IMR-90 (cell line): ENCODE results near the gene ACAD11. TPM values are rescaled to one million over a fixed set of nuclear protein-coding genes. Genes with fewer than 3 reads are reported as not detected.

ENCODE experiments used
- ATAC-seq: fragments of 200-7000 bp; cut with Tn5 transposase; 2 replicates; pipeline ENCODE4 v1.9.1; 2020; ENCODE audit warnings: low read depth, mild to moderate bottlenecking, moderate library complexity
- BruUV-seq: library from RNA; stranded (reverse); fragments of 400-500 nt; replicated peaks from 2 replicates; lab custom pipeline; 2021; lab: Mats Ljungman, UMichigan
- CTCF ChIA-PET: fragments of 300-600 bp; formaldehyde crosslinking; extraction: SDS; loops from one replicate; lab custom pipeline; 2021; ENCODE audit warnings: antibody characterized with exemption; lab: Yijun Ruan, JAX
- POLR2A ChIA-PET: fragments of 300-600 bp; sonication (Branson Sonifier 250); formaldehyde crosslinking; loops from one replicate; lab custom pipeline; 2022; ENCODE audit warnings: antibody characterized with exemption; ENCODE audit not compliant: unreplicated experiment; lab: Charles Lee
- DNase-seq: peaks from one replicate; pipeline ENCODE4 v3.0.0; 2013
- H2AFZ ChIP-seq: replicated peaks from 2 replicates; pipeline ENCODE3; 2013; ENCODE audit warnings: low read length, mild to moderate bottlenecking; ENCODE audit not compliant: poor library complexity
- H2AK5ac ChIP-seq: 2 replicates; pipeline ENCODE4 v1.6.1; 2013; ENCODE audit warnings: low read depth, low read length, inconsistent platforms
- H2AK9ac ChIP-seq: replicated peaks from 2 replicates; pipeline ENCODE3; 2013; ENCODE audit warnings: mild to moderate bottlenecking, low read depth, low read length, moderate library complexity; ENCODE audit not compliant: poor library complexity
- H2BK120ac ChIP-seq: 2 replicates; pipeline ENCODE4 v1.6.1; 2013; ENCODE audit warnings: low read depth, low read length, inconsistent platforms
- H2BK15ac ChIP-seq: 3 replicates; pipeline ENCODE4 v1.6.1; 2013; ENCODE audit warnings: low read depth, low read length, inconsistent platforms
- H2BK20ac ChIP-seq: 2 replicates; pipeline ENCODE4 v1.6.1; 2013; ENCODE audit warnings: low read depth, mild to moderate bottlenecking, inconsistent platforms, low read length, moderate library complexity
- H2BK5ac ChIP-seq: 2 replicates; pipeline ENCODE4 v1.6.1; 2013; ENCODE audit warnings: mild to moderate bottlenecking, low read depth, low read length, inconsistent platforms; ENCODE audit not compliant: poor library complexity, severe bottlenecking
- H3K14ac ChIP-seq: replicated peaks from 2 replicates; pipeline ENCODE4 v1.6.1; 2013; ENCODE audit warnings: low read depth, low read length, inconsistent platforms
- H3K18ac ChIP-seq: 2 replicates; pipeline ENCODE4 v1.6.1; 2013; ENCODE audit warnings: low read depth, low read length, control low read depth
- H3K23ac ChIP-seq: 2 replicates; pipeline ENCODE4 v1.6.1; 2013; ENCODE audit warnings: low read depth, low read length, inconsistent platforms
- H3K27ac ChIP-seq: 2 replicates; pipeline ENCODE4 v1.5.1; 2013; ENCODE audit warnings: mild to moderate bottlenecking, control low read depth, low read length; ENCODE audit not compliant: insufficient read depth
- H3K27me3 ChIP-seq: 2 replicates; pipeline ENCODE4 v1.6.1; 2013; ENCODE audit warnings: low read length; ENCODE audit not compliant: control insufficient read depth, insufficient read depth
- H3K36me3 ChIP-seq: 2 replicates; pipeline ENCODE4 v1.6.1; 2013; ENCODE audit warnings: low read length, mixed read lengths; ENCODE audit not compliant: control insufficient read depth, insufficient read depth
- H3K4ac ChIP-seq: 2 replicates; pipeline ENCODE4 v1.6.1; 2013; ENCODE audit warnings: low read depth, low read length, inconsistent platforms
- H3K4me1 ChIP-seq: 2 replicates; pipeline ENCODE4 v1.6.1; 2013; ENCODE audit warnings: low read length, mixed read lengths; ENCODE audit not compliant: control insufficient read depth, insufficient read depth
- H3K4me2 ChIP-seq: 2 replicates; pipeline ENCODE4 v1.6.1; 2013; ENCODE audit warnings: low read depth, mild to moderate bottlenecking, control low read depth, low read length, moderate library complexity
- H3K4me3 ChIP-seq: 2 replicates; pipeline ENCODE4 v1.5.1; 2013; ENCODE audit warnings: low read depth, mild to moderate bottlenecking, control low read depth, low read length, moderate library complexity; ENCODE audit not compliant: insufficient read depth
- H3K56ac ChIP-seq: 2 replicates; pipeline ENCODE4 v1.6.1; 2013; ENCODE audit warnings: low read length, inconsistent platforms; ENCODE audit not compliant: insufficient read depth; ENCODE audit errors: extremely low read depth
- H3K79me1 ChIP-seq, 2 experiments: 2 replicates each; pipeline ENCODE4 v1.6.1; 2013; ENCODE audit warnings: low read length in 2 of 2, inconsistent platforms in 1 of 2, low read depth in 1 of 2
- H3K9ac ChIP-seq: 2 replicates; pipeline ENCODE4 v1.6.1; 2013; ENCODE audit warnings: low read depth, low read length, control low read depth
- H3K9me1 ChIP-seq: 2 replicates; pipeline ENCODE4 v1.6.1; 2013; ENCODE audit warnings: low read length, inconsistent platforms; ENCODE audit not compliant: insufficient read depth
- H3K9me3 ChIP-seq: 2 replicates; pipeline ENCODE4 v1.6.1; 2013; ENCODE audit warnings: low read length; ENCODE audit not compliant: control insufficient read depth, insufficient read depth
- H4K20me1 ChIP-seq: 2 replicates; pipeline ENCODE4 v1.6.1; 2013; ENCODE audit warnings: low read length, inconsistent platforms; ENCODE audit not compliant: insufficient read depth
- H4K5ac ChIP-seq: 2 replicates; pipeline ENCODE4 v1.6.1; 2013; ENCODE audit warnings: mild to moderate bottlenecking, low read depth, low read length, control low read depth
- H4K8ac ChIP-seq, 2 experiments: 2 replicates each; pipeline ENCODE4 v1.6.1; 2013; ENCODE audit warnings: low read depth in 2 of 2, low read length in 2 of 2, control low read depth in 1 of 2, inconsistent platforms in 1 of 2
- H4K91ac ChIP-seq: 2 replicates; pipeline ENCODE4 v1.6.1; 2013; ENCODE audit warnings: low read depth, low read length, inconsistent platforms; ENCODE audit not compliant: insufficient read depth
- CEBPB ChIP-seq: IDR thresholded peaks from 2 replicates; pipeline ENCODE4 v1.6.1; 2012; ENCODE audit warnings: low read depth, low read length, improper control_type of control experiment
- CHD1 ChIP-seq: IDR thresholded peaks from 2 replicates; pipeline ENCODE4 v1.6.1; 2012; ENCODE audit warnings: low read depth, low read length, improper control_type of control experiment
- WGBS, 2 experiments: methylation state at CpG; one replicate each; pipeline versions ENCODE4 v1.1.5 to v1.1.7; 2013; ENCODE audit warnings: missing lambda C conversion rate in 2 of 2; ENCODE audit not compliant: insufficient read length in 1 of 2; ENCODE audit errors: extremely low coverage in 2 of 2; 5-methylcytosine and 5-hydroxymethylcytosine counted together
- dilution Hi-C: fragments of 300-500 bp; cut with HindIII; formaldehyde crosslinking; loops from one replicate; pipeline ENCODE4 v1.14.3; 2018; ENCODE audit warnings: low sequenced_read_pairs; ENCODE audit not compliant: unreplicated experiment
- in situ Hi-C: fragments of 300-500 bp; cut with MboI; formaldehyde crosslinking; loops from 3 replicates; pipeline ENCODE4 v1.14.3; 2019; ENCODE audit warnings: low sequenced_read_pairs, inconsistent platforms, mixed read lengths
- intact Hi-C: fragments of 100-400 bp; cut with micrococcal nuclease; formaldehyde crosslinking; loops from 2 replicates; pipeline ENCODE4 v1.10.0; 2022
- polyA plus RNA-seq, 3 experiments: library from polyadenylated mRNA; depleted of rRNA; stranded (reverse); fragments of >200 nt; gene quantifications; 2 replicates each; pipeline ENCODE4 v1.2.3, GENCODE V29; 2012; ENCODE audit warnings: low replicate concordance in 1 of 3
- total RNA-seq: library from RNA; depleted of rRNA; stranded (reverse); fragments of >200 nt; gene quantifications from 2 replicates; pipeline ENCODE4 v1.2.3, GENCODE V29; 2012

The ACAD11 gene
- total and polyA plus RNA-seq, 2 of the 4 experiments (the other 2 are of a cell fraction): 16.0 to 18.8 TPM

DNA sequence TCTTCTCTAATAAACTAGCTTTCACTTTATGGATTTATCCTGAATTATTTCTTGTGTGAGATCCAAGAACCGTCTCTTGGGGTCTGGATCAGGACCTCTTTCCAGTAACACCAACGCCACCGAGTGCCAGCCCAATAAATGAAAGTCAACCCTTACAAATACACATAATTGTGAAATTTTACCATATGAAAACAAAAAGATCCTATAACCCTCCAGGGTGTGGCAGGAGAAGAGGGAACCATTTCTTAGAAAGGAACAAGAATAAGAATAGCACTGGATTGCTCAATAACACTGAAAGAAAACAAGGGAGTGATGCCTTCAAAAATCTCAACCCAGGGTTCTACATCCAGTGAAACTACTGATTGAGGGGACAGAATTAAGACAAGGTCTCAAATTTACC is 114.1 kb downstream of the ACAD11 start:
- no CpG with 5 or more reads among the region's 3 CpGs for WGBS, 2 experiments
- no peaks in the 10 kb centered on the region for H4K20me1 ChIP-seq
- no peaks in the 10 kb centered on the region for H3K9me3 ChIP-seq
- ATAC-seq: no peak
- no peak overlapping the region for H2BK5ac ChIP-seq
- no TSS peak for BruUV-seq
- H3K23ac ChIP-seq: no peak overlapping the region; the same call in 1 of the 2 replicates
- H3K36me3 ChIP-seq: peaks cover 4% of the 10 kb centered on the region
- intact Hi-C loops (no loop called here), dilution Hi-C loops (loop anchor here (25.0 kb wide), 1 partner anchor 92 kb away; no protein-coding TSS in a partner anchor), in situ Hi-C loops (no loop called here)
- H4K5ac ChIP-seq: no peak overlapping the region
- no peak overlapping the region for H3K4me2 ChIP-seq
- H2BK120ac ChIP-seq: peak overlapping the region; percentile 11; the same call in 1 of the 2 replicates
- H3K4me3 ChIP-seq: no peak overlapping the region
- no peak overlapping the region for H2AFZ ChIP-seq
- peaks cover 22% of the 10 kb centered on the region for H3K9me1 ChIP-seq
- no peak overlapping the region for H3K18ac ChIP-seq
- peaks cover 13 to 23% of the 10 kb centered on the region in 2 experiments; a peak in 3 of 4 replicates for H3K79me1 ChIP-seq
- no peak overlapping the region for H2AK9ac ChIP-seq
- 0 out of 4 replicates have a peak overlapping the region, but pooled peaks of 1 of the 2 experiments have one; percentile 8 for H4K8ac ChIP-seq
- 0 out of 2 replicates have a peak overlapping the region, but pooled peaks have one; percentile 37 for H2AK5ac ChIP-seq
- no peak for DNase-seq
- H3K4me1 ChIP-seq: peaks cover 27% of the 10 kb centered on the region
- POLR2A ChIA-PET: no interaction called here
- CTCF ChIA-PET: interaction anchor here (0.7 to 1.2 kb wide), 2 partner anchors 8 to 1847 kb away, joined by 3 to 4 read pairs; no protein-coding TSS in a partner anchor
- H3K56ac ChIP-seq: no peak overlapping the region
- no peak overlapping the region for H4K91ac ChIP-seq
- H3K27me3 ChIP-seq: no peaks in the 10 kb centered on the region
- TF ChIP-seq CHD1: no peak
- TF ChIP-seq CEBPB: peak; percentile 10; the same call in 1 of the 2 replicates
- H3K4ac ChIP-seq: no peak overlapping the region; the same call in 1 of the 2 replicates
- no peak overlapping the region for H2BK15ac ChIP-seq
- no peak overlapping the region for H3K27ac ChIP-seq
- no peak overlapping the region for H2BK20ac ChIP-seq
- no peak overlapping the region for H3K9ac ChIP-seq
- H3K14ac ChIP-seq: no peak overlapping the region
